ENCODE data around the gene AFTPH.

AFTPH gene

DNA sequence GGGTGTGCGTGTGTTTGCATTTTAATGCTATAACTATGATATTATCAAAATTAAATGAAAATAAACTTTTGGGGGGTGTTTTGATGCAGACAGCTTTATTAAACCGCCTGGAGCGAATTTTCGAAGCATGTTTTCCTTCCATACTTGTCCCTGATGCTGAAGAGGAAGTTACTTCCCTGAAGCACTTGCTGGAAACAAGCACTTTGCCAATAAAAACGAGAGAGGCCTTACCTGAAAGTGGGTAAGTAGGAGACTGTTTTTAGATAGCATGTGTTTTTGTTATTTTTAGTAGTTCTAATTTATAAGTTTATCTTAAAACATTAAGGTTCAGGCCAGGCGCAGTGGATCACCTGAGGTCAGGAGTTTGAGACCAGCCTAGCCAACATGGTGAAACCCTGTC lies 43.3 kb downstream of the AFTPH start:
- Histone ChIP-seq H3K27ac (ENCODE audit: low read depth, low read length) (no peak overlapping the region), H3K4me3 (ENCODE audit: low read depth, low read length) (no peak overlapping the region), H3K9ac (ENCODE audit: low read length) (no peak overlapping the region), H3K9me3 (ENCODE audit: control insufficient read depth, insufficient read depth, low read depth, low read length) (no peaks in the 10 kb centered on the region), H3K27me3 (ENCODE audit: control insufficient read depth, insufficient read depth, low read length) (no peaks in the 10 kb centered on the region), H3K4me1 (ENCODE audit: control insufficient read depth, insufficient read depth, low read length) (no peaks in the 10 kb centered on the region), H3K36me3 (ENCODE audit: control insufficient read depth, insufficient read depth, low read length) (peaks cover 10% of the 10 kb centered on the region)

DNA sequence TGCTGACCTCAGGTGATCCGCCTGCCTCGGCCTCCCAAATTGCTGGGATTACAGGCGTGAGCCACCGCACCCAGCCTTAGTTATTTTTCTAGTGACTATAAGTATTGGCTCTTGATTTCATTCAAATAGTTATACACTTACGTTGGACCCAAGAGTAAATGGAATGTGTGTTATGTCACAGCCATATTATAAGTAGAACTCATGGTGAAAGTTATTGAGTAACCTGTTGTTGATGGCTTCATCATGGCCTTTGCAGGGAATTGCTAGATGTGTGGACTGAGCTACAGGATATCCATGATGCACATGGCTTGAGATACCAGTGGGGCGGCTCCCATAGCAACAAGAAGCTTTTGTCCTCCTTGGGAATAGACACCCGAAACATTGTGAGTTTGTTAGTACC lies 44.7 kb downstream of the AFTPH start:
- Histone ChIP-seq H3K27ac (ENCODE audit: low read depth, low read length) (no peak overlapping the region), H3K9me3 (ENCODE audit: control insufficient read depth, insufficient read depth, low read depth, low read length) (no peaks in the 10 kb centered on the region), H3K36me3 (ENCODE audit: control insufficient read depth, insufficient read depth, low read length) (peaks cover 13% of the 10 kb centered on the region), H3K27me3 (ENCODE audit: control insufficient read depth, insufficient read depth, low read length) (no peaks in the 10 kb centered on the region), H3K4me1 (ENCODE audit: control insufficient read depth, insufficient read depth, low read length) (no peaks in the 10 kb centered on the region), H3K4me3 (ENCODE audit: low read depth, low read length) (no peak overlapping the region), H3K9ac (ENCODE audit: low read length) (no peak overlapping the region)

DNA sequence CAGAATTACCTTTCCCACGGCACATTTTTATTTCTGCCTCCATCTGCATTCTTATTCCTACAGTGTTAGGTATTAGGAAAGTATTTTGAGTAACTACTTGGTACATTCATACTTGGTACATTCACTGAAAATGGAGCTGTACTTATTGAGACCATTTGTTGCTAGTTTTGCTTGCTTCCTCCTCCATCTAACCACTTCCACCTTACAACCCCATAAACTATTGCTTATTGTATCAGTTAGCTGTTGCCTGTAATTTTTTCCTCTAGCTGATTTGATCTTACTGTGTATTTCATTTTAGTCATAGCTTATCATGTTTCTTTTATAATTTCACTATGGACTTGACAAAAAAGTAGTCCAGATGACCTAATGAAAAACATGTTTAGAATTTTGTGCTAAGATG lies 50.7 kb downstream of the AFTPH start:
- no peaks in the 10 kb centered on the region for H3K27me3 ChIP-seq (ENCODE audit: control insufficient read depth, insufficient read depth, low read length)
- H3K4me3 ChIP-seq (ENCODE audit: low read depth, low read length): no peak overlapping the region
- H3K9me3 ChIP-seq (ENCODE audit: control insufficient read depth, insufficient read depth, low read depth, low read length): no peaks in the 10 kb centered on the region
- H3K4me1 ChIP-seq (ENCODE audit: control insufficient read depth, insufficient read depth, low read length): no peaks in the 10 kb centered on the region
- H3K36me3 ChIP-seq (ENCODE audit: control insufficient read depth, insufficient read depth, low read length): peaks cover 22% of the 10 kb centered on the region; the same call in 1 of the 2 replicates
- H3K27ac ChIP-seq (ENCODE audit: low read depth, low read length): no peak overlapping the region
- H3K9ac ChIP-seq (ENCODE audit: low read length): no peak overlapping the region

DNA sequence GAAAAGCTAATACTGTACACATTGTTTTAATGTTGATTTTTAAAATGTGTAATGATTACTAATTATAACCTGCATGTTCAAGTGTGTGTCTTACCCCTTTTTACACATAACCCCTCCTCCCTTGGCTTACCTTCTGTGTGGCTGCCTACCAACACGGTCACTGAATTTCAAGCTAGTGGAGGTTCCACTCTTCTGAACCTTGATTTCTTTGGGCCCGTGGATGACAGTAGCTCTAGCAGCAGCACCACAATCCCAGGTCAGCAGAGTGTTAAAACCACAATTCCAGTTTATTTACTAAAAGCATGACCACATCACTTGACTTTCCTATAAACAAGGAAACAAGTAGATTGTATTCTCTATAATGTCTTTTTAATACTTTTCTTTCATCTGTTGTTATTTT lies 56.9 kb downstream of the AFTPH start:
- no peaks in the 10 kb centered on the region for H3K27me3 ChIP-seq (ENCODE audit: control insufficient read depth, insufficient read depth, low read length)
- H3K4me1 ChIP-seq (ENCODE audit: control insufficient read depth, insufficient read depth, low read length): no peaks in the 10 kb centered on the region
- H3K27ac ChIP-seq (ENCODE audit: low read depth, low read length): no peak overlapping the region
- no peaks in the 10 kb centered on the region for H3K9me3 ChIP-seq (ENCODE audit: control insufficient read depth, insufficient read depth, low read depth, low read length)
- H3K36me3 ChIP-seq (ENCODE audit: control insufficient read depth, insufficient read depth, low read length): peaks cover 13% of the 10 kb centered on the region
- no peak overlapping the region for H3K4me3 ChIP-seq (ENCODE audit: low read depth, low read length)
- H3K9ac ChIP-seq (ENCODE audit: low read length): no peak overlapping the region

DNA sequence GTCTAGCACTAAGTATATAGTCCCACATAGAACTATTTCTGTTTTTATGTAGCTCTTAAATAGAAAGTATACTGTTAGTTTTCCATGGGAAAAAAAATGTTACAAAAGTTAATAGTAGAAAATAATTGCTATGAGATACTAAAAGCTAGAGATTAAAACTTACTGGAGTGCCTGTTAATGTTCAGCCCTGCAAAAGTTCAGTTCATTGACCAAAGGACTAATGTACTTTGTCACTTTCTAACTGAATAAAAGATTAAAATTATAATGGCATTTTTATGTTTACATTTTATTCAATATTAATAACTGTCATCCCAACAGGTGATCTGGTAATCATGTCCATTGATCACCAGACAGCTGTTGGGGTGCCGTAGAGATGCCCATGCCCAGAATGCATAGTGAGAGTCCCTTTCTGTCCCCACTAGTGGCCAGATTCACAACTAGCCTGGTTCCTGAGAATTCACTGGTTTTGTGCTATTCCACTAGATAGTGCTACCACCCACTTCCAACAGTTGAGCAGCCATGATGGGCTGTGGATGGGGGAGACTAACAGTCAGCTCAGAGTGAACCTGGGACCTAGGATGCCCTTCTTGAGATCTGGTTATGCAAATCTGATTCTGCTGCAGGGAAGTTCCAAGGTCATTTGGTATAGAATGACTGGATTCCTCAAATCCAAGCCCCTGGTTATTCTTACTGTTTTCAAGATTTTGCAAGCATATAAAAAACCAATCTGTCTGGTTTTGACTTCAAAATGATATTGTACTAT lies 57.8 kb downstream of the AFTPH start:
- Histone ChIP-seq H3K4me1 (ENCODE audit: control insufficient read depth, insufficient read depth, low read length) (no peaks in the 10 kb centered on the region), H3K36me3 (ENCODE audit: control insufficient read depth, insufficient read depth, low read length) (peaks cover 14% of the 10 kb centered on the region), H3K9ac (ENCODE audit: low read length) (no peak overlapping the region), H3K27ac (ENCODE audit: low read depth, low read length) (no peak overlapping the region), H3K27me3 (ENCODE audit: control insufficient read depth, insufficient read depth, low read length) (no peaks in the 10 kb centered on the region), H3K9me3 (ENCODE audit: control insufficient read depth, insufficient read depth, low read depth, low read length) (no peaks in the 10 kb centered on the region), H3K4me3 (ENCODE audit: low read depth, low read length) (no peak overlapping the region)

DNA sequence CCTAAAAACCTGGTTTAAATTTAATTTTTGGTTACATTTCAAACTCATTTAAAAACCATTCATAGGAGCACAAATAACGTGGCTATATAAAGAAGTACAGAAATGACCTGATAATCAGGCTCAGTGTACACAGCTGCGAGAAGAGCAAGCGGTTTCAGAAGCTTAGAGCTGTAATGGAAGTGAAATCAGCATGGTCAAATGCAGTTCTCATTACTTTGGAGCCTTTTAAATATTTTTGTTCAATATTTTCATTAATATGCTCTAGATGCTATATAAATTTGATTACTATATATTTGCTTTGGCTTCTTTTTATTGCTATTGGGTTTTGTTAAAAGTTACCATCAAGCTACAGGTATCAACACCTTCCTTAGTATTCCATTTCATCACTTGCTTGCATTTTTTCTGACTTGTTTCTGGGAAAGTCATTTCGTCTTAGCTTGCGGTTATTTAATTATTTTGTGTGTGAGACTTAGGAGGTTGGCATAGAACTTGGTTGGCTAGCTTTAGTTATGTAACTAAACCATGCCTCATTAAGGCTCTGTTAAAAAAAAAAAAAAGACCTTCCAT lies 58.7 kb downstream of the AFTPH start:
- no peaks in the 10 kb centered on the region for H3K4me1 ChIP-seq (ENCODE audit: control insufficient read depth, insufficient read depth, low read length)
- no peak overlapping the region for H3K27ac ChIP-seq (ENCODE audit: low read depth, low read length)
- H3K9ac ChIP-seq (ENCODE audit: low read length): no peak overlapping the region
- H3K27me3 ChIP-seq (ENCODE audit: control insufficient read depth, insufficient read depth, low read length): no peaks in the 10 kb centered on the region
- H3K9me3 ChIP-seq (ENCODE audit: control insufficient read depth, insufficient read depth, low read depth, low read length): no peaks in the 10 kb centered on the region
- peaks cover 14% of the 10 kb centered on the region for H3K36me3 ChIP-seq (ENCODE audit: control insufficient read depth, insufficient read depth, low read length)
- no peak overlapping the region for H3K4me3 ChIP-seq (ENCODE audit: low read depth, low read length)

DNA sequence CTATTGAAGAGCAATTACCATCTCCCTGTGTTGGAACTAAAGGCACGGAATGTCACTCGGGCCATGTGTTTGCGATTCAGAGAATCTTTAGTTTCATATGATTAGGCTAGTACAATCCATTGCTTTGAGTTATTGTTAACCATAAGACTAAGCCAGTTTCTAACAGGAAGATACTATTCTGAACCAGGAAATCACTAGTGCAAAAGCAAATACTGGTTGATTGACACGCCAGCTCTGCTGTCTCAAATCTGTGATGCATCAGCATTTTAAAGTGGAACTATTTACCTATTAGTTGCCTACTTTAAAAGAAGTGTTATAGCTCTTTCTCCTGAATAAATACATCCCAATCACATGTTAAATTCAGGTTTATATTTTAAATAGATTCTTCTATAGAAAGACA lies 61.9 kb downstream of the AFTPH start:
- H3K4me1 ChIP-seq (ENCODE audit: control insufficient read depth, insufficient read depth, low read length): no peaks in the 10 kb centered on the region
- no peak overlapping the region for H3K27ac ChIP-seq (ENCODE audit: low read depth, low read length)
- H3K4me3 ChIP-seq (ENCODE audit: low read depth, low read length): no peak overlapping the region
- no peak overlapping the region for H3K9ac ChIP-seq (ENCODE audit: low read length)
- no peaks in the 10 kb centered on the region for H3K27me3 ChIP-seq (ENCODE audit: control insufficient read depth, insufficient read depth, low read length)
- peaks cover 13% of the 10 kb centered on the region for H3K36me3 ChIP-seq (ENCODE audit: control insufficient read depth, insufficient read depth, low read length)
- no peaks in the 10 kb centered on the region for H3K9me3 ChIP-seq (ENCODE audit: control insufficient read depth, insufficient read depth, low read depth, low read length)

DNA sequence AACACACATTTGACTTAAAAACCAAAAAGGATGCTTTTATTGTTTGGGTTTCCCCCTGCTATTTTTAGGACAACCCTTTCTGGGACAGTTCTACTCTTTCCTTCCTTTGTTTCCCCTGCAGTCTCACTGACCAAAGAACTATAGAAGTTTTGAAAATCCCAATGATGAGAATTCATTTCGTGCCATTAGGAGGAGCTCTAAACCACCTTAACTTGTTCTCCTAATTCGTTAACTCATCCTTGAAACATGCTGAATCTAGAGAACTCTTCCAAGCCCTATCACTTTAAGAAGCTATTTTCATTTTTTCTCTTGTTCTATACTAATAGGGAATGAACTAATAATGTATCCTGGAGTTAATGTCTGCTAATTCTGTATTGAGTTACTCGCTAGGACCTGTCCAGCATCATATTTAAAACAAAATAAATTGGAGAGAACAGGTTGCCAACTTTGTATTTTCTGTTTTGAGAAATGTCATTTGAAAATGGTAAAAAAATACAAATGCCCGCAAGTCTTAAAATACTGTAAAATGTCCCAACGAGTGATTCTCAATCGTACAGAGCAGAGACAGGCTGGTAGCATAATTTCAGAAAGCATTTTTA lies 62.9 kb downstream of the AFTPH start:
- no peak overlapping the region for H3K9ac ChIP-seq (ENCODE audit: low read length)
- no peaks in the 10 kb centered on the region for H3K27me3 ChIP-seq (ENCODE audit: control insufficient read depth, insufficient read depth, low read length)
- no peak overlapping the region for H3K4me3 ChIP-seq (ENCODE audit: low read depth, low read length)
- no peak overlapping the region for H3K27ac ChIP-seq (ENCODE audit: low read depth, low read length)
- no peaks in the 10 kb centered on the region for H3K4me1 ChIP-seq (ENCODE audit: control insufficient read depth, insufficient read depth, low read length)
- H3K9me3 ChIP-seq (ENCODE audit: control insufficient read depth, insufficient read depth, low read depth, low read length): no peaks in the 10 kb centered on the region
- H3K36me3 ChIP-seq (ENCODE audit: control insufficient read depth, insufficient read depth, low read length): peaks cover 19% of the 10 kb centered on the region

DNA sequence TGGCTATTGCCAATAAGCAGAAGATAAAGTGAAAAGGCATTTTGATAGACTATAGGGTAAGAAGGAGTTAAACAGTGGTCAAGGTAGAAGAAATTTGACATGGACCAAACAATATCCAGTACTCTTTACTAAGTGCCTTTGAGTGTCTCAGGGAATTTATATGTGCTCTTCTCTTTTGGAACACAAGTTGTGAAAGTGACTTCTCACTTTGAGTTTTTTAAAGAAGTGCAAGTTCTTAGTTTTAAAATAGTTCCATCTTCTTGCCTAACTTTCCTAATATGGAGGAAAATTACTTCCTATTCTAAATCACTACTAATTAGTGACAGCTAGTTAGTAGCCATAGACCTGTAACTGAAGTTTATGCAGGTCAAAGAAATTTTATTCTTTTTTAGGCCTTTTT lies 63.4 kb downstream of the AFTPH start:
- Histone ChIP-seq H3K9ac (ENCODE audit: low read length) (no peak overlapping the region), H3K9me3 (ENCODE audit: control insufficient read depth, insufficient read depth, low read depth, low read length) (no peaks in the 10 kb centered on the region), H3K27me3 (ENCODE audit: control insufficient read depth, insufficient read depth, low read length) (no peaks in the 10 kb centered on the region), H3K4me1 (ENCODE audit: control insufficient read depth, insufficient read depth, low read length) (no peaks in the 10 kb centered on the region), H3K27ac (ENCODE audit: low read depth, low read length) (no peak overlapping the region), H3K36me3 (ENCODE audit: control insufficient read depth, insufficient read depth, low read length) (peaks cover 19% of the 10 kb centered on the region), H3K4me3 (ENCODE audit: low read depth, low read length) (no peak overlapping the region)

DNA sequence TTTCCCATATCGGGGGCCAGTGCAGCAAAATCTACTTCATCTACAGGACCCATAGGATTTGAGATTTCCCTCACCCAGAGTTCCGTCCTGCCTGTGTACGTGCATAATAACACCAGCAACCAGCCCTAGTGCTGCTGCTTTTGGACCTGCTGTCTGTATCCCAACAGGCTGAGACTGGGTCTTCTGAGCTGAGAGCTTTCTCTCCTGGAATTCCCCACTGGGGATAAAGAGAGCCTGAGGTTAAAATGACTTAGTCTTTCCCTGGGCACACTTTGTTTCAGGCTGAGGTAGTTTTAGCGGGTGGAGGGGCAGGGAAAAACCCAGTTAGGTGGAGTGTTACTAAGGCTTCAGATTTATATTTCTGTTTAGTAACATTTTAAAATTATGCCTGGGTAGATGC lies 67.1 kb downstream of the AFTPH start:
- Histone ChIP-seq H3K27ac (ENCODE audit: low read depth, low read length) (no peak overlapping the region), H3K36me3 (ENCODE audit: control insufficient read depth, insufficient read depth, low read length) (peaks cover 14% of the 10 kb centered on the region), H3K9ac (ENCODE audit: low read length) (no peak overlapping the region), H3K4me1 (ENCODE audit: control insufficient read depth, insufficient read depth, low read length) (no peaks in the 10 kb centered on the region), H3K27me3 (ENCODE audit: control insufficient read depth, insufficient read depth, low read length) (no peaks in the 10 kb centered on the region), H3K9me3 (ENCODE audit: control insufficient read depth, insufficient read depth, low read depth, low read length) (no peaks in the 10 kb centered on the region), H3K4me3 (ENCODE audit: low read depth, low read length) (no peak overlapping the region)

DNA sequence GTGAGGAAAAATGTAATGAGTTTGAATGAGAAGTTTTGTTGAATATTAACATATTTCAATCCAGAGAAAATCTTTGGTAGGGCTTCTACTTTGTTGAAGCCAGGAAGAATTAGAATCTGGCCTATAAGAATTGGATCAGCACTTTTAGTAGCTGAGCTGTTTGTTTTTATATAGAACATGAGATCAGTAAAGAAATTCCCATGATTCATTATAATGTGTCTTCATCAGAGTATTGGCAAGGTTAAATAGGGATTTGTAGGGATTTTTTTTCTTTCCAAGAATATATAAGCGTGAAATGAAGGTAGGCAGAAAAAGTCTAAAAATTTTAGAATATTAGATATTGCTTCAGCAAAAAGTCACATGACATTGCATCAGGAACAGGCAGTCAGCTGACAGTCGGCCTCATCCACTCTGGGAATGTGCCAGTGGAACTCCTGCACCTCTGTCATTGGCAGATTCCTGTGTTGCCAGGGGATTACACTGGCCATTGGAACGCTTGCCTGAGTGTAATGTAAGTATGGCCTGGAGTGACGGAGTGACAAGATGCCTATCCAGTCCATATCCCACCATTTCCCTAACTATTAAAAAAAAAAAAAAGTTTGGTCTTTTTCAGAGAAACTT lies 69.0 kb downstream of the AFTPH start:
- Histone ChIP-seq H3K4me3 (ENCODE audit: low read depth, low read length) (no peak overlapping the region), H3K27me3 (ENCODE audit: control insufficient read depth, insufficient read depth, low read length) (no peaks in the 10 kb centered on the region), H3K4me1 (ENCODE audit: control insufficient read depth, insufficient read depth, low read length) (no peaks in the 10 kb centered on the region), H3K36me3 (ENCODE audit: control insufficient read depth, insufficient read depth, low read length) (peaks cover 14% of the 10 kb centered on the region), H3K27ac (ENCODE audit: low read depth, low read length) (no peak overlapping the region), H3K9me3 (ENCODE audit: control insufficient read depth, insufficient read depth, low read depth, low read length) (no peaks in the 10 kb centered on the region), H3K9ac (ENCODE audit: low read length) (no peak overlapping the region)

All from HUES6 (cell line).